HG03025 (cell line): ENCODE results near the gene LHFPL6.

Experiments
- ATAC-seq: cut with Tn5 transposase; IDR thresholded peaks from one replicate; pipeline ENCODE4 v1.9.1; 2021; ENCODE audit warnings: mild to moderate bottlenecking, moderate library complexity; ENCODE audit not compliant: unreplicated experiment, low FRiP score

Gene LHFPL6

GRCh38 chr13:39602614-39603366 lies at the start of gene LHFPL6:
Gene LHFPL6, minus strand, starts transcription at chr13:39603193.
- peak; percentile 87 for ATAC-seq

- ATAC-seq, result no peak
Observed at GRCh38 chr13:39646122-39646521, 43.1 kb upstream of the LHFPL6 start.

GRCh38 chr13:39641645-39642044 lies 38.7 kb upstream of the LHFPL6 start:
- ATAC-seq, result no peak

GRCh38 chr13:39637890-39638289 lies 34.9 kb upstream of the LHFPL6 start:
- no peak for ATAC-seq

- ATAC-seq, result no peak
Observed at GRCh38 chr13:39635564-39635963, 32.6 kb upstream of the LHFPL6 start.

GRCh38 chr13:39632994-39633393 lies 30.0 kb upstream of the LHFPL6 start:
- ATAC-seq, result no peak

GRCh38 chr13:39631307-39631706 lies 28.3 kb upstream of the LHFPL6 start:
- ATAC-seq, result no peak

GRCh38 chr13:39623466-39623865 lies 20.5 kb upstream of the LHFPL6 start:
- ATAC-seq, result no peak

- no peak for ATAC-seq
Observed at GRCh38 chr13:39618561-39618960, 15.6 kb upstream of the LHFPL6 start.

- ATAC-seq, result peak; percentile 63
Observed at GRCh38 chr13:39616087-39616694, 13.2 kb upstream of the LHFPL6 start.

- ATAC-seq, result no peak
Observed at GRCh38 chr13:39612023-39612637, 9.1 kb upstream of the LHFPL6 start.

- no peak for ATAC-seq
Observed at GRCh38 chr13:39607876-39608275, 4.9 kb upstream of the LHFPL6 start.

- no peak for ATAC-seq
Observed at GRCh38 chr13:39605677-39606320, 2.8 kb upstream of the LHFPL6 start.

GRCh38 chr13:39604756-39605155 lies 1.8 kb upstream of the LHFPL6 start:
- ATAC-seq, result no peak

- ATAC-seq, result no peak
Observed at GRCh38 chr13:39603424-39603947, 493 bp upstream of the LHFPL6 start.

GRCh38 chr13:39602277-39602613 lies 748 bp downstream of the LHFPL6 start:
- ATAC-seq, result peak; percentile 21

- no peak for ATAC-seq
Observed at GRCh38 chr13:39601636-39602035, 1.4 kb downstream of the LHFPL6 start.

GRCh38 chr13:39600766-39601165 lies 2.2 kb downstream of the LHFPL6 start:
- no peak for ATAC-seq

- no peak for ATAC-seq
Observed at GRCh38 chr13:39599842-39600241, 3.2 kb downstream of the LHFPL6 start.

- no peak for ATAC-seq
Observed at GRCh38 chr13:39599012-39599411, 4.0 kb downstream of the LHFPL6 start.

- ATAC-seq, result no peak
Observed at GRCh38 chr13:39597838-39598237, 5.2 kb downstream of the LHFPL6 start.
